ENCODE data around the gene QSOX1.
A peak's percentile ranks its signal among the peaks of the same experiment; 100 is the strongest.

The QSOX1 gene

GRCh38 chr1:180150982-180151381, 3.7 kb upstream of the QSOX1 start:
- TF ChIP-seq CTCF (IDR thresholded peaks at IDR 0.05; ENCODE audit: insufficient read depth, missing control alignments): no peak
- FAIRE-seq: no peak
- DNase-seq (ENCODE audit: insufficient read length, low spot score): no peak

GRCh38 chr1:180151508-180151907, 3.2 kb upstream of the QSOX1 start:
- DNase-seq (ENCODE audit: insufficient read length, low spot score) (no peak), FAIRE-seq (no peak)
- no peak for TF ChIP-seq CTCF (IDR thresholded peaks at IDR 0.05; ENCODE audit: insufficient read depth, missing control alignments)

DNA sequence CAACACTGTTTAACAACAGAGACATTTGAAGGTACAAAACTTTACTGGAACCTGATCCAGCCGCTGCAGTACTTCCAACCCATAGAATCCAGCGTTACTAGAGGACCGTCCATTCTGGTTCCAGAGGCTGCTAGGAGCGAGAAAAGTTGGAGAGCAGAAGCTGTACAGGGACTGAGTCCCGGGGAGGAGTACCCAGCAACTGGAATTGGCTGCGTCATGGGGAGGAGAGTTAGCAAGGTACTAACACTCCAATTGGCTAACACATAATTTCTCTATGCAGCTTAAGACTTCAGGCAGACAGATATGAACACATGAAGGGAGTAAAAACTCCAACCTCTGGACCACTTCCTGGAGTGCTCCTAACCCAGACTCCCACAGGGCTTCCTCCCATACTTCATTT, 2.1 kb upstream of the QSOX1 start:
- TF ChIP-seq CTCF (IDR thresholded peaks at IDR 0.05; ENCODE audit: insufficient read depth, missing control alignments): no peak
- DNase-seq (ENCODE audit: insufficient read length, low spot score) (peak; percentile 2), FAIRE-seq (no peak)

- no peak for DNase-seq (ENCODE audit: insufficient read length, low spot score)
- TF ChIP-seq CTCF (IDR thresholded peaks at IDR 0.05; ENCODE audit: insufficient read depth, missing control alignments): no peak
- FAIRE-seq: no peak
These were observed 1.6 kb upstream of the QSOX1 start for GRCh38 chr1:180153032-180153431.

- FAIRE-seq: no peak
- DNase-seq (ENCODE audit: insufficient read length, low spot score): no peak
- TF ChIP-seq CTCF (IDR thresholded peaks at IDR 0.05; ENCODE audit: insufficient read depth, missing control alignments): no peak
These were observed 705 bp upstream of the QSOX1 start for GRCh38 chr1:180154003-180154324.

DNA sequence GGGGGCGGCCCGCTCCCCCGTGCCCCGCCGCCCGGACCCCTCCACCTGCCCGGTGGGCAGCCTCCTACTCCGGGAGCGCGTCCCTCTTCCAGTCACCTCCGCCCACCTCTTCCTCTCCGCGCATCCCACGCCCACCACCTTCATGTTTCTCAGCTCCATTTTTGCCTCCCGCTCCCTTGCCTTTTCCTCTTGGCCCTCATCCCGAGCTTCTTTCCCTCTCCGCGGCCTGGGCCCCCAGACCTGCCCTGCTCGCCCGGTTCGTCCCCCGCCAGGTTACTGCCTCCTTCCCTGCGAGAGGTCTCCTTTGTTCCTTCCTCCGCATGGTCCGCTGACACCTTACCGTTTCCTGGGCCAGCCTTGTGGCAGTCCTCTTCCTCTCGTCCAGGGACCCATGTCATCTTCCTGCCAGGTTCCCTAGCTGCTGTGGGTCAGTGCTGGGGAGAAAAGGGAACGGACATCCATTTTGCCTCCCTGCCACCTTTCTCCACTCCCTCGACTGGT, 563 bp downstream of the QSOX1 start:
- FAIRE-seq: no peak
- peak; percentile 34 for DNase-seq (ENCODE audit: insufficient read length, low spot score)

GRCh38 chr1:180156201-180156600, 1.5 kb downstream of the QSOX1 start:
- FAIRE-seq (no peak), DNase-seq (ENCODE audit: insufficient read length, low spot score) (no peak)
- TF ChIP-seq CTCF (IDR thresholded peaks at IDR 0.05; ENCODE audit: insufficient read depth, missing control alignments): no peak

More for the DNA sequence above, 563 bp downstream of the QSOX1 start:
- no peak for TF ChIP-seq CTCF (IDR thresholded peaks at IDR 0.05; ENCODE audit: insufficient read depth, missing control alignments)

Measured in D721Med (cell line).